Osteoblast (primary cell): ENCODE measurements around the gene IFT172. TPM values are rescaled to one million over a fixed set of nuclear protein-coding genes. Genes with fewer than 3 reads are reported as not detected.

Experiments
- DNase-seq: peaks from one replicate; pipeline ENCODE4 v3.0.0; 2011; ENCODE audit warnings: low spot score, mixed read lengths; ENCODE audit not compliant: insufficient read length; ENCODE audit errors: missing footprints
- H2AFZ ChIP-seq: 2 replicates; pipeline ENCODE4 v1.6.0; 2011; ENCODE audit warnings: mild to moderate bottlenecking, low read length
- H3K27ac ChIP-seq: 2 replicates; pipeline ENCODE4 v1.5.1; 2011; ENCODE audit warnings: mild to moderate bottlenecking, low read depth, low read length, moderate library complexity
- H3K27me3 ChIP-seq: 2 replicates; pipeline ENCODE4 v1.6.0; 2012; ENCODE audit warnings: mild to moderate bottlenecking, control low read depth, inconsistent platforms, low read length, moderate library complexity; ENCODE audit not compliant: insufficient read depth
- H3K36me3 ChIP-seq: 2 replicates; pipeline ENCODE4 v1.5.1; 2011; ENCODE audit warnings: mild to moderate bottlenecking, low read length, control low read depth, moderate library complexity; ENCODE audit not compliant: insufficient read depth
- H3K4me1 ChIP-seq: 2 replicates; pipeline ENCODE4 v1.5.1; 2011; ENCODE audit warnings: mild to moderate bottlenecking, low read length, control low read depth, moderate library complexity; ENCODE audit not compliant: insufficient read depth
- H3K4me2 ChIP-seq: 2 replicates; pipeline ENCODE4 v1.6.0; 2011; ENCODE audit warnings: mild to moderate bottlenecking, low read length; ENCODE audit not compliant: insufficient read depth
- H3K4me3 ChIP-seq: fragments of 200-600 bp; sonication (generic); 3 replicates; pipeline ENCODE4 v1.5.1; 2012; ENCODE audit warnings: mild to moderate bottlenecking, low read length, inconsistent platforms; ENCODE audit not compliant: insufficient read depth
- H3K79me2 ChIP-seq: 2 replicates; pipeline ENCODE4 v1.6.0; 2012; ENCODE audit warnings: mild to moderate bottlenecking, low read length, control low read depth, inconsistent platforms; ENCODE audit not compliant: insufficient read depth
- H3K9me3 ChIP-seq: 2 replicates; pipeline ENCODE4 v1.5.1; 2011; ENCODE audit warnings: low read depth, low read length, control low read depth
- H4K20me1 ChIP-seq: 2 replicates; pipeline ENCODE4 v1.6.0; 2012; ENCODE audit warnings: mild to moderate bottlenecking, low read length, control low read depth; ENCODE audit not compliant: insufficient read depth
- CTCF ChIP-seq: IDR thresholded peaks from 2 replicates; pipeline ENCODE4 v1.5.1; 2011; ENCODE audit warnings: mild to moderate bottlenecking, low read depth, low read length, moderate library complexity; ENCODE audit errors: extremely low read depth
- total RNA-seq: library from RNA; depleted of rRNA; stranded (reverse); fragments of >200 nt; gene quantifications from 2 replicates; pipeline ENCODE4 v1.2.3, GENCODE V29; 2012

Gene IFT172
- total RNA-seq, 1 donor, result 35.5 TPM

GRCh38 chr2:27496357-27497287 lies 7.1 kb upstream of the IFT172 start, which contains the start of gene GCKR:
TSS of gene GCKR (plus strand) at chr2:27496839. CDS start at chr2:27496905, 66 bp downstream.
- Histone ChIP-seq H3K4me1 (peaks cover 24% of the 10 kb centered on the region), H3K9me3 (no peaks in the 10 kb centered on the region), H2AFZ (peak within 1 kb of the TSS; percentile 43), H3K27ac (peak within 1 kb of the TSS; percentile 37), H3K79me2 (peaks cover 3% of the 10 kb centered on the region), H3K4me3 (peak within 1 kb of the TSS; percentile 76), H3K27me3 (no peaks in the 10 kb centered on the region), H3K36me3 (peaks cover 8% of the 10 kb centered on the region), H4K20me1 (no peaks in the 10 kb centered on the region), H3K4me2 (peak within 1 kb of the TSS; percentile 96)
- peak; percentile 91 for DNase-seq
- TF ChIP-seq CTCF, result no peak

GRCh38 chr2:27495840-27496356 lies 6.4 kb upstream of the IFT172 start:
- no peaks in the 10 kb centered on the region for H3K9me3 ChIP-seq
- no peak for DNase-seq
- no peaks in the 10 kb centered on the region for H3K27me3 ChIP-seq
- H3K4me3 ChIP-seq, result peak overlapping the region; percentile 76
- peak overlapping the region; percentile 43 for H2AFZ ChIP-seq
- no peak for TF ChIP-seq CTCF
- H3K4me1 ChIP-seq, result peaks cover 24% of the 10 kb centered on the region
- peak overlapping the region; percentile 96 for H3K4me2 ChIP-seq
- H3K27ac ChIP-seq, result peak overlapping the region; percentile 37
- peaks cover 3% of the 10 kb centered on the region for H3K79me2 ChIP-seq
- H3K36me3 ChIP-seq, result peaks cover 8% of the 10 kb centered on the region
- H4K20me1 ChIP-seq, result no peaks in the 10 kb centered on the region

- H3K4me2 ChIP-seq, result peak within 1 kb of the TSS; percentile 96
- H4K20me1 ChIP-seq, result no peaks in the 10 kb centered on the region
- H3K4me1 ChIP-seq, result peaks cover 28% of the 10 kb centered on the region
- H3K9me3 ChIP-seq, result no peaks in the 10 kb centered on the region
- H2AFZ ChIP-seq, result peak within 1 kb of the TSS; percentile 91
- H3K36me3 ChIP-seq, result peaks cover 8% of the 10 kb centered on the region
- H3K79me2 ChIP-seq, result peaks cover 3% of the 10 kb centered on the region
- H3K4me3 ChIP-seq, result peak within 1 kb of the TSS; percentile 76
- H3K27ac ChIP-seq, result peak within 1 kb of the TSS; percentile 85
- DNase-seq, result peak; percentile 91
- H3K27me3 ChIP-seq, result no peaks in the 10 kb centered on the region
- no peak for TF ChIP-seq CTCF
Observed at GRCh38 chr2:27494944-27495554, 5.5 kb upstream of the IFT172 start, which contains the start of gene FNDC4. TSS of gene FNDC4 (minus strand) at chr2:27495200. CDS start at chr2:27494679, 521 bp downstream.
